Esophagus muscularis mucosa (tissue), 4 donors: ENCODE measurements around the gene CXCL16. TPM values are rescaled to one million over a fixed set of nuclear protein-coding genes. Genes with fewer than 3 reads are reported as not detected.
A peak's percentile ranks its signal among the peaks of the same experiment; 100 is the strongest.

Source experiments
- DNase-seq: peaks from one replicate; pipeline ENCODE4 v3.0.0-alpha.2; 2017; ENCODE audit errors: extremely low spot score
- H3K27ac ChIP-seq, 4 donors: fragments of 200-600 bp; sonication (generic); replicated peaks in 1 of 4; 1 replicate in 3 of 4; 2 replicates in 1 of 4; pipeline ENCODE4 v1.5.1; 2016 to 2019; ENCODE audit warnings: mild to moderate bottlenecking in 1 of 4
- H3K27me3 ChIP-seq, 4 donors: fragments of 200-600 bp; sonication (generic); one replicate each; pipeline versions ENCODE4 v1.5.1 to v1.6.0; 2016 to 2019
- H3K36me3 ChIP-seq, 4 donors: fragments of 200-600 bp; sonication (generic); one replicate each; pipeline ENCODE4 v1.5.1; 2016 to 2019
- H3K4me1 ChIP-seq, 4 donors: fragments of 200-600 bp; sonication (generic); one replicate each; pipeline ENCODE4 v1.5.1; 2016 to 2019
- H3K4me3 ChIP-seq, 4 donors: fragments of 200-600 bp; sonication (generic); 1 replicate in 2 of 4; 2 replicates in 2 of 4; pipeline ENCODE4 v1.5.1; 2016 to 2019; ENCODE audit warnings: mild to moderate bottlenecking in 4 of 4, moderate library complexity in 1 of 4
- H3K9me3 ChIP-seq, 4 donors: fragments of 200-600 bp; sonication (generic); 1 replicate in 3 of 4; 2 replicates in 1 of 4; pipeline ENCODE4 v1.5.1; 2016 to 2019
- EP300 ChIP-seq: sonication (generic); formaldehyde crosslinking; IDR thresholded peaks from one replicate; pipeline ENCODE4 v1.6.1; 2017; ENCODE audit warnings: antibody characterized with exemption
- POLR2A ChIP-seq: fragments of 450-650 bp; IDR thresholded peaks from one replicate; pipeline ENCODE4 v1.6.1; 2017; ENCODE audit warnings: antibody characterized with exemption, moderate library complexity, mild to moderate bottlenecking, low read depth
- POLR2AphosphoS5 ChIP-seq, 2 donors: sonication (generic); formaldehyde crosslinking; IDR thresholded peaks; one replicate each; pipeline ENCODE4 v1.6.1; 2017; ENCODE audit warnings: antibody characterized with exemption in 2 of 2
- WGBS: methylation state at CpG from one replicate; pipeline ENCODE4 v1.1.5; 2018; 5-methylcytosine and 5-hydroxymethylcytosine counted together
- intact Hi-C: fragments of 100-400 bp; cut with DNase I; formaldehyde crosslinking; loops from one replicate; pipeline ENCODE4 v1.15.1; 2023
- total RNA-seq, 4 donors: library from RNA; depleted of rRNA; stranded (reverse); fragments of >200 nt; gene quantifications; one replicate each; pipeline versions ENCODE4 v1.1.0 to v1.2.1, GENCODE V29; 2016
- TF ChIP-seq, protein P1 (sequence below), 3 experiments: fragments of 200-600 bp in 2 of 3; fragments of 450-650 bp in 1 of 3; sonication (generic) in 2 of 3; IDR thresholded peaks; one replicate each; pipeline ENCODE4 v1.5.1; 2017 to 2019; ENCODE audit warnings: antibody characterized with exemption in 3 of 3, mild to moderate bottlenecking in 2 of 3, moderate library complexity in 1 of 3

The CXCL16 gene, protein sequence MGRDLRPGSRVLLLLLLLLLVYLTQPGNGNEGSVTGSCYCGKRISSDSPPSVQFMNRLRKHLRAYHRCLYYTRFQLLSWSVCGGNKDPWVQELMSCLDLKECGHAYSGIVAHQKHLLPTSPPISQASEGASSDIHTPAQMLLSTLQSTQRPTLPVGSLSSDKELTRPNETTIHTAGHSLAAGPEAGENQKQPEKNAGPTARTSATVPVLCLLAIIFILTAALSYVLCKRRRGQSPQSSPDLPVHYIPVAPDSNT
- 10 to 100 TPM in 2 of 4 donors, 1 to 10 TPM in 2; 5.8 to 21.7 (median 9.4) TPM for total RNA-seq

DNA sequence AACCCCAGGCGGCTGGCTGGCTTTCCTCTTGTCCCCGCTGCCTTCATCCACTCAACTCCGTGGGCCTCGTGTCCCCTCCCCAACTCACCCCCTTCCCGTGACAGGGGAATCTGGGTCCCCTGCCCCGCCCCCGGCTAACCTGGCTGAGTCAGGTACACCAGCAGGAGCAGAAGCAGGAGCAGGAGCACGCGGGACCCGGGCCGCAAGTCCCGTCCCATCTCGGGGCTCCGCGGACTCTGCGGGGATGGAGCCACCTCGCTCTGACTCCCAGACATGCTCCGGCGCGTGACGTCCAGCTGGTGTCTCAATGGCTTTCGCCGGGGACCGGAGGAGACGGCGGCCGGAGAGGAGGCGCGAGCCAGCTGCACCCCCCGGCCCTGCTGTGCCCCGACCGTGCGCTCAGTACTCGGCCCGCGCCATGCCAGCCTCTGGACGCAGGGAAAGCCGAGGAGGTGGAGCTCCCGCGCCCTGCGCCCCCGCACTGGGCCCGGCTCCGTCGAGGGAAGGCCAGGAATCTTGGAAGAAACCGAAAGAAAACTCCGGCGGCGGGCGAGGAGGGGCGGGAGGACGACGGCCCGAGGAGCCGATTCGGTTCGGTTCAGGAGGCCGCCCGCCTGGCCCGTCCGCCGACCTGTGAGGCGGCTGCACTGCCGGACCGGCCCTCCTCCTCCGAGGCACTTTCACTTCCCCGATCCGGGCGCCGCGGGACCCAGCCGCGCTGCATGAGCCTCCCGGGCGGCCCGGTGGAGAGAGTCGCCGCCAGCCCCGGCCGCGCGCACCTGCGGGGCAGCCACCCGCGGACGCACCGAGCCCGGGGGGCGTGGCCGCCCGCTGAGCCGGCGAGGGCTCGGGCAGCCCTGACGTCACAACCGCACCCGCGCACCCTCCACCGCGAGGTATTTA, at the start of gene CXCL16, which contains the start of gene ZMYND15:
Gene CXCL16 (minus strand): TSS at position 807 of the 903 bp plus-strand sequence. CDS start 589 bp downstream, at position 218.
Gene ZMYND15 (plus strand): TSS at position 712 of the 903 bp plus-strand sequence. CDS start 716 bp downstream, outside the sequence.
- intact Hi-C loops = no loop called here
- Histone ChIP-seq H3K27ac (peak within 1 kb of the TSS; percentile 70 to 75 (median 74)), H3K9me3 (no peaks in the 10 kb centered on the region), H3K4me3 (peak within 1 kb of the TSS; percentile 74 to 91 (median 88)), H3K36me3 (no peaks in the 10 kb centered on the region), H3K27me3 (peaks cover 0 to 12% (median 2%) of the 10 kb centered on the region in 4 donors), H3K4me1 (peaks cover 10 to 19% (median 18%) of the 10 kb centered on the region in 4 donors)
- DNase-seq = no peak
- WGBS = 0% methylated on average over 44 of the region's 100 CpGs
- TF ChIP-seq, protein P1, sequence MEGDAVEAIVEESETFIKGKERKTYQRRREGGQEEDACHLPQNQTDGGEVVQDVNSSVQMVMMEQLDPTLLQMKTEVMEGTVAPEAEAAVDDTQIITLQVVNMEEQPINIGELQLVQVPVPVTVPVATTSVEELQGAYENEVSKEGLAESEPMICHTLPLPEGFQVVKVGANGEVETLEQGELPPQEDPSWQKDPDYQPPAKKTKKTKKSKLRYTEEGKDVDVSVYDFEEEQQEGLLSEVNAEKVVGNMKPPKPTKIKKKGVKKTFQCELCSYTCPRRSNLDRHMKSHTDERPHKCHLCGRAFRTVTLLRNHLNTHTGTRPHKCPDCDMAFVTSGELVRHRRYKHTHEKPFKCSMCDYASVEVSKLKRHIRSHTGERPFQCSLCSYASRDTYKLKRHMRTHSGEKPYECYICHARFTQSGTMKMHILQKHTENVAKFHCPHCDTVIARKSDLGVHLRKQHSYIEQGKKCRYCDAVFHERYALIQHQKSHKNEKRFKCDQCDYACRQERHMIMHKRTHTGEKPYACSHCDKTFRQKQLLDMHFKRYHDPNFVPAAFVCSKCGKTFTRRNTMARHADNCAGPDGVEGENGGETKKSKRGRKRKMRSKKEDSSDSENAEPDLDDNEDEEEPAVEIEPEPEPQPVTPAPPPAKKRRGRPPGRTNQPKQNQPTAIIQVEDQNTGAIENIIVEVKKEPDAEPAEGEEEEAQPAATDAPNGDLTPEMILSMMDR (IDR thresholded peaks at IDR 0.05) = no peak
- peak in 1 of 2 donors; percentile 31 for TF ChIP-seq POLR2AphosphoS5 (IDR thresholded peaks at IDR 0.05)

DNA sequence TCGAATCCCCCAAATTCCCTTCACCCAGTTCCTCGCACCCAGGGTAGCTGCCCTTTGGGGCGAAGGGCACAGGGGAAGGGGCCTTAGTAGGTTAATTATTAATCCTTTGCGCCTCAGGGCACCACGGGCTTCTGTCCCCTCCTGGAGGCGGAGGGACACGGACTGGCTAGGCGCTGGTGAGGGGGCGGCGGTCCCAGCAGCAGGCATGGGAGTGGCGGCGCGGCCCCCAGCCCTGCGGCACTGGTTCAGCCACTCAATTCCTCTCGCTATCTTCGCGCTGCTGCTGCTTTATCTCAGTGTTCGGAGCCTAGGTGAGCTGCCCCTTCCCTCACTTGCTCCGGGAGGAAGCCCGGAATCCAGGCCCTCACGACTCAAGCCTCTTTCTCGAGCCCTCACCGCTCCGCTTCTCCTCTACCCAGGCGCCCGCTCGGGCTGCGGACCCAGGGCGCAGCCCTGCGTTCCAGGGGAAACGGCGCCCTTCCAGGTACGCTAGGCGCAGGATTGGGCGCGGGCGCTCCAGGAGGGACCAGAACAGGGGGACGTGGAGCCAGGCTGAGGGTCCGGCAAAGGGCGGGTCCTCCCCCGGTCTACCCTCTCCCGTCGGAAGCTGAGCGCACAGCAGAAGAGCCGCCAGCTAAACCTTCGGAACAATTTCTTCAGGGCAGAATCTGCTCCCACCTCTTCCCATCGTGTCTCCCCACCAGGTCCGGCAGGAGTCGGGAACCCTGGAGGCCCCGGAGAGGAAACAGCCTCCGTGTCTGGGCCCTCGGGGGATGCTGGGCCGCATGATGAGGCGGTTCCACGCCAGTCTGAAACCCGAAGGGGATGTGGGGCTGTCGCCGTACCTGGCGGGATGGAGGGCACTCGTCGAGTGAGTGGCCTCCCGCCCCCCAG, 49.3 kb upstream of the CXCL16 start, which contains the start of gene GLTPD2:
Gene GLTPD2 (plus strand): TSS at position 158 of the 894 bp plus-strand sequence. CDS start 48 bp downstream, at position 206.
- no peak for DNase-seq
- peaks cover 0 to 17% (median 4%) of the 10 kb centered on the region in 4 donors for H3K27me3 ChIP-seq
- no peaks in the 10 kb centered on the region for H3K9me3 ChIP-seq
- H3K36me3 ChIP-seq = no peaks in the 10 kb centered on the region
- WGBS = 18% methylated on average over 17 of the region's 62 CpGs
- peak within 1 kb of the TSS; percentile 71 to 84 (median 74) for H3K4me3 ChIP-seq
- peak within 1 kb of the TSS; percentile 94 to 98 (median 98) for H3K27ac ChIP-seq
- intact Hi-C loops = loop anchor here (2.0 kb wide), 1 partner anchor 56 kb away; no protein-coding TSS in a partner anchor
- no peak for TF ChIP-seq POLR2AphosphoS5 (IDR thresholded peaks at IDR 0.05)
- no peak for TF ChIP-seq POLR2A
- TF ChIP-seq, protein P1 (IDR thresholded peaks at IDR 0.05) = no peak
- TF ChIP-seq EP300 = no peak
- H3K4me1 ChIP-seq = peaks cover 36 to 50% (median 49%) of the 10 kb centered on the region in 4 donors

DNA sequence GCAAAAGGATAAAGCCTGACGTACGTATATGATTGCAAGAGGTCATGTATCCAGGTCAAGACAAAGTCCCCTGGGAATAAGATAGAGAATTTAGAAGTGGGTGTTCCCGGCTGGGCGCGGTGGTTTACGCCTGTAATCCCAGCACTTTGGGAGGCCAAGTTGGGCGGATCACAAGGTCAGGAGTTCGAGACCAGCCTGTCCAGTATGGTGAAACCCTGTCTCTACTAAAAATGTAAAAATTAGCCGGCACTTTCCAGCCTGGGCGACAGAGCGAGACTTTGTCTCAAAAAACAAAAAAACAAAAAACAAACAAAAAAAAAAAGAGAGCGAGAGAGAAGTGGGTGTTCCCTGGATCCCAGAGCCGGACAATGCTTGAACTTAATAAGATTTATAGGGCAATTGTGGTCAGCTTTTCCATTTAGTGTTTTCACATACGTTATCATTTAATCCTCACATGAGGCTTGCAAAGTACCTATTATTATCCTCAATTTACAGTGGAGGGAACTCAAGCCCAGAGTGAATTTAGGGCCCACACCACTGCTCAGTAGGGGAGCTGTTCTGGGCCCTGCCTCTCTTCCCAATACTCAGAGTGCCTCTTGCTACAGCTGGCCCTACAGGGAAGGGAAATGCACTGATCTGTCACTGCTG, 48.6 kb upstream of the CXCL16 start:
- H3K4me3 ChIP-seq = peak overlapping the region in 1 of 4 donors; percentile 75
- peaks cover 0 to 25% (median 4%) of the 10 kb centered on the region in 4 donors for H3K27me3 ChIP-seq
- 80% methylated on average over 14 of the region's 14 CpGs for whole genome bisulfite sequencing
- H3K4me1 ChIP-seq = peaks cover 36 to 50% (median 49%) of the 10 kb centered on the region in 4 donors
- no peak for DNase-seq
- TF ChIP-seq EP300 (no peak), POLR2A (no peak), POLR2AphosphoS5 (IDR thresholded peaks at IDR 0.05) (no peak)
- TF ChIP-seq, protein P1 (IDR thresholded peaks at IDR 0.05) = no peak
- intact Hi-C loops = loop anchor here (2.0 kb wide), 1 partner anchor 55 kb away; no protein-coding TSS in a partner anchor
- no peaks in the 10 kb centered on the region for H3K36me3 ChIP-seq
- H3K27ac ChIP-seq = peak overlapping the region in 3 of 4 donors; percentile 94 to 98 (median 98)
- H3K9me3 ChIP-seq = no peaks in the 10 kb centered on the region
